Endothelial cell of umbilical vein (primary cell): ENCODE data around the gene OAS2. TPM values are rescaled to one million over a fixed set of nuclear protein-coding genes. Genes with fewer than 3 reads are reported as not detected.

Experiments used
- BruUV-seq: library from RNA; stranded (reverse); fragments of 400-500 nt; replicated peaks from 2 replicates; lab custom pipeline; 2021; lab: Mats Ljungman, UMichigan
- CTCF ChIA-PET: fragments of 300-600, 350-600 bp; sonication (Branson Sonifier 250); formaldehyde crosslinking; loops from one replicate; lab custom pipeline; 2021; ENCODE audit warnings: antibody characterized with exemption, inconsistent platforms; lab: Charles Lee
- POLR2A ChIA-PET: fragments of 300-600, 350-600 bp; sonication (Branson Sonifier 250); formaldehyde crosslinking; loops from one replicate; lab custom pipeline; 2021; ENCODE audit warnings: antibody characterized with exemption, inconsistent platforms; lab: Charles Lee
- DNase-seq: peaks from one replicate; pipeline ENCODE4 v3.0.0-alpha.2; 2011; ENCODE audit warnings: low read depth, low spot score
- FAIRE-seq: peaks from 2 replicates; lab custom pipeline; 2011; peaks lifted over from hg19 to GRCh38; lab: Jason Lieb, UNC
- H2AFZ ChIP-seq: 2 replicates; pipeline ENCODE4 v1.6.0; 2012; ENCODE audit warnings: low read depth, low read length, control low read depth, inconsistent platforms
- H3K27ac ChIP-seq: 2 replicates; pipeline ENCODE4 v1.5.1; 2011; ENCODE audit warnings: low read depth, mild to moderate bottlenecking, control low read depth, low read length, moderate library complexity; ENCODE audit not compliant: insufficient read depth
- H3K27me3 ChIP-seq, 2 experiments: 2 replicates each; pipeline versions ENCODE4 v1.6.0 to v1.6.1; 2011; ENCODE audit warnings: low read length in 2 of 2, mixed read lengths in 1 of 2; ENCODE audit not compliant: control insufficient read depth in 2 of 2, insufficient read depth in 2 of 2
- H3K36me3 ChIP-seq, 2 experiments: 2 replicates in 1 of 2; 3 replicates in 1 of 2; pipeline ENCODE4 v1.5.1; 2011; ENCODE audit warnings: low read length in 2 of 2, mild to moderate bottlenecking in 1 of 2, moderate library complexity in 1 of 2; ENCODE audit not compliant: control insufficient read depth in 2 of 2, insufficient read depth in 2 of 2; ENCODE audit errors: extremely low read depth in 1 of 2
- H3K4me1 ChIP-seq: 3 replicates; pipeline ENCODE4 v1.5.1; 2011; ENCODE audit warnings: mild to moderate bottlenecking, low read length; ENCODE audit not compliant: control insufficient read depth, insufficient read depth; ENCODE audit errors: extremely low read depth
- H3K4me2 ChIP-seq: 2 replicates; pipeline ENCODE4 v1.6.1; 2011; ENCODE audit warnings: low read length, control low read depth, mixed read lengths; ENCODE audit not compliant: insufficient read depth
- H3K4me3 ChIP-seq, 3 experiments: fragments of 200-600 bp in 1 of 3; sonication (generic), shearing (Covaris generic) in 1 of 3; replicated peaks in 1 of 3; 2 replicates each; pipeline ENCODE4 v1.5.1; 2011 to 2016; ENCODE audit warnings: control low read depth in 3 of 3, low read length in 3 of 3, mild to moderate bottlenecking in 2 of 3, inconsistent platforms in 1 of 3, low read depth in 1 of 3, moderate library complexity in 1 of 3; ENCODE audit not compliant: insufficient read depth in 1 of 3
- H3K79me2 ChIP-seq: 2 replicates; pipeline ENCODE4 v1.6.0; 2012; ENCODE audit warnings: low read length, inconsistent platforms; ENCODE audit not compliant: control insufficient read depth, insufficient read depth
- H3K9ac ChIP-seq: replicated peaks from 2 replicates; pipeline ENCODE3; 2011; ENCODE audit warnings: low read length, control low read depth; ENCODE audit not compliant: insufficient read depth; ENCODE audit errors: extremely low read depth
- H3K9me1 ChIP-seq: replicated peaks from 3 replicates; pipeline ENCODE4 v1.6.0; 2011; ENCODE audit warnings: mild to moderate bottlenecking, low read length; ENCODE audit not compliant: control insufficient read depth, insufficient read depth; ENCODE audit errors: extremely low read depth
- H3K9me3 ChIP-seq: replicated peaks from 2 replicates; pipeline ENCODE4 v1.5.1; 2012; ENCODE audit warnings: low read length, inconsistent platforms; ENCODE audit not compliant: control insufficient read depth, insufficient read depth
- H4K20me1 ChIP-seq: replicated peaks from 2 replicates; pipeline ENCODE3; 2011; ENCODE audit warnings: mild to moderate bottlenecking, low read length; ENCODE audit not compliant: control insufficient read depth, insufficient read depth; ENCODE audit errors: extremely low read depth
- GATA2 ChIP-seq: IDR thresholded peaks from 2 replicates; pipeline ENCODE4 v1.7.0; 2011; ENCODE audit warnings: low read depth, mild to moderate bottlenecking, moderate library complexity, mixed read lengths, low read length; ENCODE audit not compliant: insufficient read length, insufficient read depth
- POLR2AphosphoS5 ChIP-seq: IDR thresholded peaks from 2 replicates; pipeline ENCODE4 v1.6.1; 2012; ENCODE audit warnings: low read depth, mild to moderate bottlenecking, control low read depth, low read length, moderate library complexity; ENCODE audit not compliant: insufficient read depth
- dilution Hi-C: fragments of 300-500 bp; cut with MboI; formaldehyde crosslinking; loops from one replicate; pipeline ENCODE4 v1.15.0; 2019; ENCODE audit warnings: low sequenced_read_pairs; ENCODE audit not compliant: extremely low pct_ligation_motif_present
- intact Hi-C: fragments of 100-400 bp; cut with micrococcal nuclease; formaldehyde crosslinking; loops from one replicate; pipeline ENCODE4 v1.10.0; 2022
- polyA plus RNA-seq, 4 experiments: library from polyadenylated mRNA; depleted of rRNA in 3 of 4; stranded (reverse) in 3 of 4; unstranded in 1 of 4; fragments of >200 nt; gene quantifications; 2 replicates each; pipeline versions ENCODE4 v1.2.1 to v1.2.3, GENCODE V29; 2011 to 2012; ENCODE audit warnings: missing spikeins in 1 of 4
- total RNA-seq: library from RNA; stranded (reverse); gene quantifications from 2 replicates; pipeline ENCODE4 v1.2.3, GENCODE V29; 2021
- TF ChIP-seq, protein P1 (sequence below), 2 donors: IDR thresholded peaks; 1 replicate in 1 of 2; 2 replicates in 1 of 2; pipeline ENCODE4 v1.5.1; 2011; ENCODE audit warnings: low read length in 2 of 2, mild to moderate bottlenecking in 2 of 2, moderate library complexity in 2 of 2, control low read depth in 1 of 2, inconsistent platforms in 1 of 2, low read depth in 1 of 2; ENCODE audit not compliant: insufficient read depth in 1 of 2; ENCODE audit errors: extremely low read depth in 1 of 2

OAS2 gene
- total and polyA plus RNA-seq, 2 donors (not counting 3 experiments of a cell fraction or from before 2014, with no cell fraction given) = 1.3 to 3.1 TPM

DNA sequence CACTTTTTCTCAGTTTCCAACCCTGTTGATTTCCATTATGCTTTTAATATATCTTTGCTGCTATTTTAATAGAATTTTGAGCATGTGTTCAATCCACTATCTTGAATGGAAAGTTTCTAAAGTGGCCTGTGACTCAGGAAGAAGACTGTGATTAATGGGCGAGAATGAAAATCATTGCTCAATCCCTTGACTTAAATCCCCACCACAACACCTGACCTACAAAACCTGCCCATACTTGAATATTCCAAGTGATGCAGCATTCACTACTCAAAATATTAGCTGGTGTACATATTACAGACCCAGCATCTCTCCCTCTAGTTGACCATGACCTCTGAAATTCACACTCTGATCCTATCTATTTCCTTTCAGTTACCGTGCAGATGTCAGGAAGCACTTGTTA lies 41.4 kb upstream of the OAS2 start:
- Histone ChIP-seq H3K9me3 (no peaks in the 10 kb centered on the region), H3K36me3 (no peaks in the 10 kb centered on the region), H3K9me1 (no peaks in the 10 kb centered on the region), H3K9ac (no peak overlapping the region), H3K4me2 (no peak overlapping the region), H3K27ac (no peak overlapping the region), H4K20me1 (no peaks in the 10 kb centered on the region), H2AFZ (no peak overlapping the region), H3K4me3 (no peak overlapping the region), H3K79me2 (no peaks in the 10 kb centered on the region), H3K27me3 (peaks cover 0 to 1% of the 10 kb centered on the region in 2 experiments), H3K4me1 (peaks cover 5% of the 10 kb centered on the region)
- no peak for FAIRE-seq
- dilution Hi-C loops = no loop called here
- ChIA-PET POLR2A (no interaction called here), CTCF (interaction anchor here (0.7 to 2.1 kb wide), 2 partner anchors 37 to 54 kb away, joined by 3 to 15 read pairs; no protein-coding TSS in a partner anchor)
- no peak for DNase-seq
- TF ChIP-seq GATA2 = no peak
- TF ChIP-seq, protein P1, sequence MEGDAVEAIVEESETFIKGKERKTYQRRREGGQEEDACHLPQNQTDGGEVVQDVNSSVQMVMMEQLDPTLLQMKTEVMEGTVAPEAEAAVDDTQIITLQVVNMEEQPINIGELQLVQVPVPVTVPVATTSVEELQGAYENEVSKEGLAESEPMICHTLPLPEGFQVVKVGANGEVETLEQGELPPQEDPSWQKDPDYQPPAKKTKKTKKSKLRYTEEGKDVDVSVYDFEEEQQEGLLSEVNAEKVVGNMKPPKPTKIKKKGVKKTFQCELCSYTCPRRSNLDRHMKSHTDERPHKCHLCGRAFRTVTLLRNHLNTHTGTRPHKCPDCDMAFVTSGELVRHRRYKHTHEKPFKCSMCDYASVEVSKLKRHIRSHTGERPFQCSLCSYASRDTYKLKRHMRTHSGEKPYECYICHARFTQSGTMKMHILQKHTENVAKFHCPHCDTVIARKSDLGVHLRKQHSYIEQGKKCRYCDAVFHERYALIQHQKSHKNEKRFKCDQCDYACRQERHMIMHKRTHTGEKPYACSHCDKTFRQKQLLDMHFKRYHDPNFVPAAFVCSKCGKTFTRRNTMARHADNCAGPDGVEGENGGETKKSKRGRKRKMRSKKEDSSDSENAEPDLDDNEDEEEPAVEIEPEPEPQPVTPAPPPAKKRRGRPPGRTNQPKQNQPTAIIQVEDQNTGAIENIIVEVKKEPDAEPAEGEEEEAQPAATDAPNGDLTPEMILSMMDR (IDR thresholded peaks at IDR 0.05; ENCODE audit: extremely low read depth in 1 of 2, insufficient read depth in 1 of 2, low read depth in 1 of 2, low read length in 2 of 2) = no peak
- no peak for TF ChIP-seq POLR2AphosphoS5
- no TSS peak for BruUV-seq
- intact Hi-C loops = no loop called here
